ENCODE data around the gene GAD1. TPM values are rescaled to one million over a fixed set of nuclear protein-coding genes. Genes with fewer than 3 reads are reported as not detected.

The GAD1 gene
- total and polyA plus RNA-seq, 2 of the 4 experiments (the other 2 are of a cell fraction), result not detected

- TF ChIP-seq ELK1 (IDR thresholded peaks at IDR 0.05; ENCODE audit: borderline replicate concordance, low read depth, low read length), result no peak
Measured at GRCh38 chr2:170818036-170818751, 1.5 kb downstream of the GAD1 start (continued).

DNA sequence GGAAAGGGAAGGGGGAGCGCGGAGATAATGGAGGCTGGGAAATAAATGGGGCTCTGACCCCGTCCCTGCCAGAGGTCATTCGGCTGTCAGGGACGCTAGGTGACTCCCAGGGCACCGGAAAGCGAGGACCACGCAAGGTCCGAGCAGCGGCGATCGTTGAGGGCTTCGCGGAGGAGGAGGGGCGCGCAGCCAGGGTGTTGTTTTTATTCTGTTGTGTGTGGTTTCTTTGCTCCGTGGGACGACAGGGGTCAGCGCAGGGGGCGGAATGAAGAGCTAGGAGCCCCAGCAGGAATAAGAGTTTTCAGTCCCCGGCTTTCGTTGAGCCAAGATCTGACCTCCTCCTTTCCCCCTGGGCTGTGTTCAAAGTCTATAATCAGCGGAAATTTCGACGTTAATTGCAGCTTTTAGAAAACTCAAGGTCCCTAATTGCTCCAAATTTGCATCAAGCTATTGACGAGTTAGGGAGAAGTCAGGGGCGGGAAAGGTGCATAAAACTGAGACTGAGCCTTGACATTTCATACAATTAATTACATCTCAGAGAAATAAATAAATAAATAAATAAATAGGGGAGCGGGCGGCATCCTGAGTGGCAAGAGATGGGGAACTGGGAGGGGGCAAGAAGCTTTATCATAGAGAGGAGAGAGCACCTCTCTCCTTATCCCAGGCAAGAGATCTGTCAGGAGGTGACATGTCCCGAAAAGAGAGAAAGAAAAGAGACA, 2.2 kb downstream of the GAD1 start:
- Histone ChIP-seq H3K4me1 (ENCODE audit: control insufficient read depth, insufficient read depth, low read length) (peaks cover 1% of the 10 kb centered on the region; the same call in 1 of the 2 replicates), H2AFZ (replicated peaks; ENCODE audit: low read length, poor library complexity) (no peak overlapping the region), H3K18ac (ENCODE audit: low read depth, low read length) (no peak overlapping the region), H4K20me1 (ENCODE audit: insufficient read depth, low read length) (no peaks in the 10 kb centered on the region), H4K8ac (ENCODE audit: low read depth in 2 of 2, low read length in 2 of 2) (no peak overlapping the region), H2BK15ac (ENCODE audit: low read depth, low read length) (no peak overlapping the region), H2AK9ac (replicated peaks; ENCODE audit: low read depth, low read length, poor library complexity) (no peak overlapping the region), H3K9me1 (ENCODE audit: insufficient read depth, low read length) (no peaks in the 10 kb centered on the region), H3K4me2 (ENCODE audit: low read depth, low read length) (no peak overlapping the region), H2BK5ac (ENCODE audit: low read depth, low read length, poor library complexity, severe bottlenecking) (no peak overlapping the region), H3K27ac (ENCODE audit: insufficient read depth, low read length) (no peak overlapping the region), H3K23ac (ENCODE audit: low read depth, low read length) (no peak overlapping the region; the same call in 1 of the 2 replicates), H3K36me3 (ENCODE audit: control insufficient read depth, insufficient read depth, low read length) (no peaks in the 10 kb centered on the region), H4K5ac (ENCODE audit: low read depth, low read length) (no peak overlapping the region), H2AK5ac (ENCODE audit: low read depth, low read length) (no peak overlapping the region), H3K4me3 (ENCODE audit: insufficient read depth, low read depth, low read length) (no peak overlapping the region), H3K9ac (ENCODE audit: low read depth, low read length) (no peak overlapping the region), H2BK20ac (ENCODE audit: low read depth, low read length) (no peak overlapping the region), H3K56ac (ENCODE audit: extremely low read depth, insufficient read depth, low read length) (no peak overlapping the region), H4K91ac (ENCODE audit: insufficient read depth, low read depth, low read length) (no peak overlapping the region), H2BK120ac (ENCODE audit: low read depth, low read length) (no peak overlapping the region), H3K27me3 (ENCODE audit: control insufficient read depth, insufficient read depth, low read length) (peaks cover 94% of the 10 kb centered on the region), H3K4ac (ENCODE audit: low read depth, low read length) (no peak overlapping the region), H3K14ac (replicated peaks; ENCODE audit: low read depth, low read length) (no peak overlapping the region), H3K79me1 (ENCODE audit: low read depth in 1 of 2, low read length in 2 of 2) (no peaks in the 10 kb centered on the region), H3K9me3 (ENCODE audit: control insufficient read depth, insufficient read depth, low read length) (no peaks in the 10 kb centered on the region; the same call in 1 of the 2 replicates)
- intact Hi-C loops (cut with micrococcal nuclease) (loop anchor here (10.0 kb wide), 1 partner anchor 884 kb away; no protein-coding TSS in a partner anchor), in situ Hi-C loops (cut with MboI; ENCODE audit: low sequenced_read_pairs) (loop anchor here (10.0 to 25.0 kb wide), 4 partner anchors 414 to 1382 kb away; no protein-coding TSS in a partner anchor), dilution Hi-C loops (cut with HindIII; ENCODE audit: low sequenced_read_pairs, unreplicated experiment) (loop anchor here (25.0 kb wide), 1 partner anchor 407 kb away; no protein-coding TSS in a partner anchor)
- POLR2A ChIA-PET (ENCODE audit: unreplicated experiment), result no interaction called here
- CTCF ChIA-PET, result no interaction called here
- no peak for DNase-seq
- TF ChIP-seq NFE2L2 (IDR thresholded peaks at IDR 0.05; ENCODE audit: low read depth, low read length) (no peak), FOS (IDR thresholded peaks at IDR 0.05; ENCODE audit: low read depth, low read length) (no peak), MAZ (IDR thresholded peaks at IDR 0.05; ENCODE audit: borderline replicate concordance, low read depth, low read length) (no peak), RAD21 (IDR thresholded peaks at IDR 0.05; ENCODE audit: low read length) (no peak)
- no peak for ATAC-seq (ENCODE audit: low read depth)
- no TSS peak for BruUV-seq (replicated peaks)
- WGBS, 2 experiments (ENCODE audit: extremely low coverage in 2 of 2, insufficient read length in 1 of 2), result 3% methylated on average over 12 of the region's 30 CpGs; no CpG with 5 or more reads in 1 of the 2 experiments

Data from IMR-90 (cell line).